Activated T-cell treated with anti-CD3 and anti-CD28 coated beads, Interleukin-2, amount 50 U/mL, for 4 hours (primary cell): ENCODE data around the gene PCDHGB6. TPM values are rescaled to one million over a fixed set of nuclear protein-coding genes. Genes with fewer than 3 reads are reported as not detected.
A peak's percentile ranks its signal among the peaks of the same experiment; 100 is the strongest.
"Not testable (repeated sequence)": the region's sequence is repeated elsewhere in the genome, so short reads cannot be mapped to it uniquely, and the experiment has no call there.

Experiments used
- ATAC-seq, 2 donors: fragments of 200-7000 bp; cut with Tn5 transposase; one replicate each; pipeline ENCODE4 v1.10.0; 2021
- DNase-seq: peaks from one replicate; pipeline ENCODE4 v3.0.0-alpha.2; 2020
- H3K27me3 Mint-ChIP-seq: one replicate; pipeline ENCODE4 v1.8.0; 2021; ENCODE audit warnings: low read depth, mixed read lengths
- H3K36me3 Mint-ChIP-seq: one replicate; pipeline ENCODE4 v1.8.0; 2022; ENCODE audit warnings: mixed read lengths; ENCODE audit not compliant: insufficient read depth
- H3K4me1 Mint-ChIP-seq: one replicate; pipeline ENCODE4 v1.8.0; 2021; ENCODE audit warnings: low read depth, mixed read lengths
- H3K4me3 Mint-ChIP-seq: one replicate; pipeline ENCODE4 v1.8.0; 2021; ENCODE audit warnings: mild to moderate bottlenecking, moderate library complexity, mixed read lengths
- H3K9me3 Mint-ChIP-seq: one replicate; pipeline ENCODE4 v1.8.0; 2021; ENCODE audit warnings: mixed read lengths
- total RNA-seq, 3 donors: library from RNA; stranded (reverse); gene quantifications; one replicate each; pipeline ENCODE4 v1.2.1, GENCODE V29; 2021

Gene PCDHGB6
- total RNA-seq, 3 donors from 2014 or later, result 0.08 to 0.22 (median 0.18) TPM

- Mint-ChIP-seq H3K9me3 (peaks cover 31% of the 10 kb centered on the region), H3K36me3 (peaks cover 14% of the 10 kb centered on the region), H3K27me3 (peaks cover 78% of the 10 kb centered on the region), H3K4me1 (peaks cover 4% of the 10 kb centered on the region), H3K4me3 (peak overlapping the region; percentile 71)
- DNase-seq (no peak), ATAC-seq (no peak)
These were observed 13.7 kb downstream of the PCDHGB6 start for GRCh38 chr5:141421489-141421855.

DNA sequence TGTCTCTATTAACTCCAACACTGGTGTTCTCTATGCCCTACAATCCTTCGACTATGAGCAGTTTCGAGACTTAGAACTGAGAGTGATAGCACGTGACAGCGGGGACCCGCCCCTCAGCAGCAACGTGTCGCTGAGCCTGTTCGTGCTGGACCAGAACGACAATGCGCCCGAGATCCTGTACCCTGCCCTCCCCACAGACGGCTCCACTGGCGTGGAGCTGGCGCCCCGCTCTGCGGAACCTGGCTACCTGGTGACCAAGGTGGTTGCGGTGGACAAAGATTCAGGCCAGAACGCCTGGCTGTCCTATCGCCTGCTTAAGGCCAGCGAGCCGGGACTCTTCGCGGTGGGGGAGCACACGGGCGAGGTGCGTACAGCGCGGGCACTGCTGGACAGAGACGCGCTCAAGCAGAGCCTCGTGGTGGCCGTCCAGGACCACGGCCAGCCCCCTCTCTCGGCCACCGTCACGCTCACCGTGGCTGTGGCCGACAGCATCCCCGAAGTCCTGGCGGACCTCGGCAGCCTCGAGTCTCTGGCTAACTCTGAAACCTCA, 15.0 kb downstream of the PCDHGB6 start:
- H3K36me3 Mint-ChIP-seq, result peaks cover 13% of the 10 kb centered on the region

GRCh38 chr5:141427783-141428426, 20.1 kb downstream of the PCDHGB6 start:
- ATAC-seq (no peak), DNase-seq (no peak)
- Mint-ChIP-seq H3K27me3 (peaks cover 74% of the 10 kb centered on the region), H3K4me3 (no peak overlapping the region), H3K9me3 (peaks cover 32% of the 10 kb centered on the region), H3K4me1 (peaks cover 7% of the 10 kb centered on the region), H3K36me3 (peaks cover 2% of the 10 kb centered on the region)

More for the DNA sequence above, 15.0 kb downstream of the PCDHGB6 start:
- Mint-ChIP-seq H3K27me3 (peaks cover 79% of the 10 kb centered on the region), H3K9me3 (peaks cover 33% of the 10 kb centered on the region), H3K4me1 (peaks cover 3% of the 10 kb centered on the region), H3K4me3 (no peak overlapping the region)
- DNase-seq (no peak), ATAC-seq (no peak)

- H3K36me3 Mint-ChIP-seq, result peaks cover 2% of the 10 kb centered on the region
These were observed 22.7 kb downstream of the PCDHGB6 start, which contains the start of gene PCDHGA12 for GRCh38 chr5:141430332-141431113. Gene PCDHGA12, plus strand, starts transcription at chr5:141430507. Its CDS starts 253 bp downstream, at chr5:141430760.

GRCh38 chr5:141431286-141431685, 23.5 kb downstream of the PCDHGB6 start:
- peaks cover 72% of the 10 kb centered on the region for H3K27me3 Mint-ChIP-seq
- peak overlapping the region; percentile 72 for H3K4me3 Mint-ChIP-seq
- peaks cover 38% of the 10 kb centered on the region for H3K9me3 Mint-ChIP-seq
- ATAC-seq, result peak in 1 of 2 donors; percentile 28
- peaks cover 2% of the 10 kb centered on the region for H3K36me3 Mint-ChIP-seq
- peaks cover 7% of the 10 kb centered on the region for H3K4me1 Mint-ChIP-seq
- no peak for DNase-seq

More at GRCh38 chr5:141430332-141431113, 22.7 kb downstream of the PCDHGB6 start, which contains the start of gene PCDHGA12:
- H3K9me3 Mint-ChIP-seq, result peaks cover 38% of the 10 kb centered on the region
- DNase-seq (no peak), ATAC-seq (peak in 1 of 2 donors; percentile 70)
- peak within 1 kb of the TSS; percentile 72 for H3K4me3 Mint-ChIP-seq
- H3K4me1 Mint-ChIP-seq, result peaks cover 7% of the 10 kb centered on the region
- peaks cover 77% of the 10 kb centered on the region for H3K27me3 Mint-ChIP-seq

DNA sequence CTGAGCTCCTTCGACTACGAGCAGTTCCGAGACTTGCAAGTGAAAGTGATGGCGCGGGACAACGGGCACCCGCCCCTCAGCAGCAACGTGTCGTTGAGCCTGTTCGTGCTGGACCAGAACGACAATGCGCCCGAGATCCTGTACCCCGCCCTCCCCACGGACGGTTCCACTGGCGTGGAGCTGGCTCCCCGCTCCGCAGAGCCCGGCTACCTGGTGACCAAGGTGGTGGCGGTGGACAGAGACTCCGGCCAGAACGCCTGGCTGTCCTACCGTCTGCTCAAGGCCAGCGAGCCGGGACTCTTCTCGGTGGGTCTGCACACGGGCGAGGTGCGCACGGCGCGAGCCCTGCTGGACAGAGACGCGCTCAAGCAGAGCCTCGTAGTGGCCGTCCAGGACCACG, 24.5 kb downstream of the PCDHGB6 start:
- not testable (repeated sequence) for ATAC-seq, DNase-seq, H3K4me1 Mint-ChIP-seq, H3K36me3 Mint-ChIP-seq
- peak overlapping the region; percentile 13 for H3K4me3 Mint-ChIP-seq
- H3K9me3 Mint-ChIP-seq, result peaks cover 35% of the 10 kb centered on the region
- peaks cover 62% of the 10 kb centered on the region for H3K27me3 Mint-ChIP-seq

GRCh38 chr5:141432726-141433125, 24.9 kb downstream of the PCDHGB6 start:
- H3K9me3 Mint-ChIP-seq, result peaks cover 35% of the 10 kb centered on the region
- ATAC-seq, DNase-seq, H3K4me1 Mint-ChIP-seq, H3K36me3 Mint-ChIP-seq, H3K4me3 Mint-ChIP-seq: not testable (repeated sequence)
- peaks cover 60% of the 10 kb centered on the region for H3K27me3 Mint-ChIP-seq

GRCh38 chr5:141434006-141434405, 26.2 kb downstream of the PCDHGB6 start:
- ATAC-seq, result no peak
- peaks cover 7% of the 10 kb centered on the region for H3K4me1 Mint-ChIP-seq
- H3K36me3 Mint-ChIP-seq, result peaks cover 2% of the 10 kb centered on the region
- peaks cover 52% of the 10 kb centered on the region for H3K27me3 Mint-ChIP-seq
- no peak for DNase-seq
- H3K4me3 Mint-ChIP-seq, result no peak overlapping the region
- peaks cover 29% of the 10 kb centered on the region for H3K9me3 Mint-ChIP-seq

DNA sequence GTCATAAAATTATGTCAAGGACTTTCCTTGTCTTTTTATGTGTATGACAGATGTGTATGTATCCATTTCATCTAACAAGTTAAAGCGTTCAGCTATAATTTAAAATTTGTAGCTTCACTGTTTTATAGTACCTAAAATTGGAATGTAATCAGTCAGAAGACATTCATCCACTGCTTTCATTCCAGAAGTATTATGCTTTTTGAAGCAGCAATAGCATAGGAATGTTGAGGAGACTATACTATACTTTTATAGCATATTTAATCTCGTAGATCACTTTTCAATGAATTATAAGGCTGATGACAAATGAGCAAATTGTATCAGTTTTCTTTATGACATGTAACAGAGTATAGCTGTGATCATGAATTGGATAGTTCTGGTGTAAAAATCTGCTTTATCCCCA, 29.4 kb downstream of the PCDHGB6 start:
- Mint-ChIP-seq H3K27me3 (peaks cover 42% of the 10 kb centered on the region), H3K4me3 (no peak overlapping the region), H3K36me3 (no peaks in the 10 kb centered on the region), H3K4me1 (no peaks in the 10 kb centered on the region), H3K9me3 (peaks cover 13% of the 10 kb centered on the region)
- no peak for ATAC-seq
- DNase-seq, result no peak

DNA sequence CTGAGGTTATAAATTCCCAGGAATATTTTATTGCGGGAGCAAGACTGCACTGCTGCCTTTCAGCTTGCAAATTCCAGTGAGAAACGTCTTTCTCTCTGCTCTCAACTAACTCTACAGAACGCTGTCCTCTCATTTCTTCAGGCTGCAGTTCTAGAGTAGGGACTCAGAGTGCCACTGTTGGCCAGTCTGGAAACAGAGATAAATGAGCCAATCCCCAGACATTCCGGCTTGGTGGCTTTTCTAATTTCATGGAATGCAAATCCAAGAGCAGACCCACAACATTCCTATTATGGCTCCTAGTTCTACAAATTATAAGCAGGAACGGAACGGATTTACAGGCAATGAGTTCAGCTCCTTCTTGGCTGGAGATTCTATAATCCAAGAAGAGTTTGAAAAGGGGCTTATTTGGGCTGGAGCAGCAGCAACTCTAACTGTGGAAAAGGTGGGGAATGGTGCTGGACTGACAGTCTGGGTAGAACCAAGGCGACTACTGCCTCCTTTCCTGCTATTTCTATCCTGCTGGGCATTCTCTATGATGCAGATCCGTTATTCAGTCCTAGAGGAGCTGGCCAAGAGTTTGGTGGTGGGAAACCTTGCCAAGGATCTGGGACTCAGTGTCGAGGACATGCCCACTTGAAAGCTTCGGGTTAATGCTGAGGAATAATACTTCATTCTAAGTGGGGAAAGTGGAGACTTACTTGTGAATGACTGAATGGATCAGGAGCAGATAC, 31.8 kb downstream of the PCDHGB6 start:
- no peak overlapping the region for H3K4me3 Mint-ChIP-seq
- DNase-seq (no peak), ATAC-seq (no peak)
- peaks cover 30% of the 10 kb centered on the region for H3K27me3 Mint-ChIP-seq
- no peaks in the 10 kb centered on the region for H3K4me1 Mint-ChIP-seq
- H3K9me3 Mint-ChIP-seq, result peaks cover 7% of the 10 kb centered on the region
- H3K36me3 Mint-ChIP-seq, result no peaks in the 10 kb centered on the region

GRCh38 chr5:141440341-141440740, 32.5 kb downstream of the PCDHGB6 start:
- ATAC-seq (no peak), DNase-seq (no peak)
- Mint-ChIP-seq H3K9me3 (peaks cover 3% of the 10 kb centered on the region), H3K36me3 (no peaks in the 10 kb centered on the region), H3K27me3 (peaks cover 33% of the 10 kb centered on the region), H3K4me3 (no peak overlapping the region), H3K4me1 (no peaks in the 10 kb centered on the region)

- Mint-ChIP-seq H3K4me3 (no peak overlapping the region), H3K9me3 (peaks cover 3% of the 10 kb centered on the region), H3K4me1 (no peaks in the 10 kb centered on the region), H3K27me3 (peaks cover 37% of the 10 kb centered on the region), H3K36me3 (no peaks in the 10 kb centered on the region)
- no peak for ATAC-seq
- DNase-seq, result no peak
These were observed 33.9 kb downstream of the PCDHGB6 start for GRCh38 chr5:141441571-141442170.
